Measurements from ENCODE around the gene UTRN. TPM values are rescaled to one million over a fixed set of nuclear protein-coding genes. Genes with fewer than 3 reads are reported as not detected.

The UTRN gene
- total RNA-seq, 1 experiment from 2014 or later, result 10.7 TPM

- no peaks in the 10 kb centered on the region for H4K20me1 ChIP-seq (ENCODE audit: insufficient read depth, low read depth, low read length)
- H3K27ac ChIP-seq (ENCODE audit: low read length), result no peak overlapping the region
- peaks cover 24% of the 10 kb centered on the region for H3K4me1 ChIP-seq (ENCODE audit: low read length)
- no peaks in the 10 kb centered on the region for H3K9me2 ChIP-seq (replicated peaks; ENCODE audit: insufficient read depth, low read length)
- no peaks in the 10 kb centered on the region for H3K79me2 ChIP-seq (ENCODE audit: low read length)
- no peak overlapping the region for H3K4me3 ChIP-seq (ENCODE audit: low read length)
- DNase-seq, result no peak
- no peaks in the 10 kb centered on the region for H3K36me3 ChIP-seq (ENCODE audit: insufficient read depth, low read length)
- no peak overlapping the region for H2AFZ ChIP-seq (ENCODE audit: low read length)
- no peaks in the 10 kb centered on the region for H3K9me3 ChIP-seq (ENCODE audit: low read length)
- H3K4me2 ChIP-seq (ENCODE audit: low read depth, low read length, poor library complexity, severe bottlenecking), result no peak overlapping the region
- 0 out of 2 replicates have a peak, but pooled peaks cover 2% of the 10 kb centered on the region for H3K27me3 ChIP-seq (ENCODE audit: low read length)
- H3K9ac ChIP-seq (ENCODE audit: low read length), result no peak overlapping the region
These were observed 22.4 kb upstream of the UTRN start for GRCh38 chr6:144262470-144263369.

DNA sequence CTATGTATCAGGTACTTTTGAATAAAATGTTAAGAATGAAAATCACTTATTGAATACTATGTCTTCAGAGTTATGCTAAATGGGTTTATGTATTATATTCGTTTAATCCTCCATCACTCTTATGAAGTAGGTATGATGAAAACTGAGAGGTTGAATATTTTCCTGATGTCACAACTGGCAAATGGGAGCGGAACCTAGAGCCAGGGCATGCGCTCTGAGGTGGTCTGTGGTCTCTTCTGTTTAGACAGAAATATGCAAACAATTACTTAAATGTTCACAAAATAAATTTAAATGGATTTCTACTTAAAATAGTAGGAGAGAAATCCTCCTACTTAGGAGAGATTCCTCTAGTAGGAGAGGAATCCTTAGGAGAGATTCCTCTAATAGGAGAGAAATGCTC lies 21.3 kb upstream of the UTRN start:
- Histone ChIP-seq H2AFZ (ENCODE audit: low read length) (no peak overlapping the region), H4K20me1 (ENCODE audit: insufficient read depth, low read depth, low read length) (no peaks in the 10 kb centered on the region), H3K79me2 (ENCODE audit: low read length) (no peaks in the 10 kb centered on the region), H3K9me2 (replicated peaks; ENCODE audit: insufficient read depth, low read length) (no peaks in the 10 kb centered on the region), H3K4me3 (ENCODE audit: low read length) (no peak overlapping the region), H3K27ac (ENCODE audit: low read length) (no peak overlapping the region), H3K9ac (ENCODE audit: low read length) (no peak overlapping the region), H3K4me1 (ENCODE audit: low read length) (peaks cover 24% of the 10 kb centered on the region), H3K36me3 (ENCODE audit: insufficient read depth, low read length) (no peaks in the 10 kb centered on the region), H3K27me3 (ENCODE audit: low read length) (0 out of 2 replicates have a peak, but pooled peaks cover 2% of the 10 kb centered on the region), H3K4me2 (ENCODE audit: low read depth, low read length, poor library complexity, severe bottlenecking) (no peak overlapping the region), H3K9me3 (ENCODE audit: low read length) (no peaks in the 10 kb centered on the region)
- no peak for DNase-seq

- H3K9me3 ChIP-seq (ENCODE audit: low read length), result no peaks in the 10 kb centered on the region
- H3K4me2 ChIP-seq (ENCODE audit: low read depth, low read length, poor library complexity, severe bottlenecking), result peak overlapping the region; percentile 56
- no peaks in the 10 kb centered on the region for H3K36me3 ChIP-seq (ENCODE audit: insufficient read depth, low read length)
- no peak overlapping the region for H2AFZ ChIP-seq (ENCODE audit: low read length)
- H4K20me1 ChIP-seq (ENCODE audit: insufficient read depth, low read depth, low read length), result no peaks in the 10 kb centered on the region
- H3K4me3 ChIP-seq (ENCODE audit: low read length), result peak overlapping the region; percentile 23
- no peak overlapping the region for H3K9ac ChIP-seq (ENCODE audit: low read length)
- no peaks in the 10 kb centered on the region for H3K79me2 ChIP-seq (ENCODE audit: low read length)
- H3K4me1 ChIP-seq (ENCODE audit: low read length), result peaks cover 24% of the 10 kb centered on the region
- no peaks in the 10 kb centered on the region for H3K9me2 ChIP-seq (replicated peaks; ENCODE audit: insufficient read depth, low read length)
- no peak for DNase-seq
- peak overlapping the region; percentile 30; the same call in 1 of the 2 replicates for H3K27ac ChIP-seq (ENCODE audit: low read length)
- 0 out of 2 replicates have a peak, but pooled peaks cover 2% of the 10 kb centered on the region for H3K27me3 ChIP-seq (ENCODE audit: low read length)
These were observed 20.7 kb upstream of the UTRN start for GRCh38 chr6:144264270-144265060.

DNA sequence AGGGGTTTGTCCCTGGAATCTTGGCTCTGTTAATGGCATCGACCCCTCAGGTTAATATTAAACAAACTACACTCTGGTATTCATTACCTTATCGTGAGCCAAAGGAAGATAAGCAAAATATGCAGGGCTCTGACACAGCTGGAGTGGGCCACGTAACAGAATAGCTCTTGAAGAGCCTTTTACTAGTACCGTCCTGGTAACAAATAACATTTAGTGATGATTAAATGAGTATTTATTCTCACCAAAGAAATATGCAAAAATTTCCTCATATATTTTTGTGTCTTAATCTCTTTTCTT lies 20.1 kb upstream of the UTRN start:
- Histone ChIP-seq H3K9me3 (ENCODE audit: low read length) (no peaks in the 10 kb centered on the region), H3K9ac (ENCODE audit: low read length) (no peak overlapping the region), H3K27me3 (ENCODE audit: low read length) (0 out of 2 replicates have a peak, but pooled peaks cover 2% of the 10 kb centered on the region), H3K27ac (ENCODE audit: low read length) (peak overlapping the region; percentile 30; the same call in 1 of the 2 replicates), H3K36me3 (ENCODE audit: insufficient read depth, low read length) (no peaks in the 10 kb centered on the region), H3K9me2 (replicated peaks; ENCODE audit: insufficient read depth, low read length) (no peaks in the 10 kb centered on the region), H3K79me2 (ENCODE audit: low read length) (no peaks in the 10 kb centered on the region), H3K4me3 (ENCODE audit: low read length) (peak overlapping the region; percentile 23), H4K20me1 (ENCODE audit: insufficient read depth, low read depth, low read length) (no peaks in the 10 kb centered on the region), H3K4me2 (ENCODE audit: low read depth, low read length, poor library complexity, severe bottlenecking) (peak overlapping the region; percentile 56), H2AFZ (ENCODE audit: low read length) (no peak overlapping the region), H3K4me1 (ENCODE audit: low read length) (peaks cover 24% of the 10 kb centered on the region)
- no peak for DNase-seq

GRCh38 chr6:144265390-144265789 lies 19.7 kb upstream of the UTRN start:
- Histone ChIP-seq H3K9me2 (replicated peaks; ENCODE audit: insufficient read depth, low read length) (no peaks in the 10 kb centered on the region), H3K27me3 (ENCODE audit: low read length) (0 out of 2 replicates have a peak, but pooled peaks cover 2% of the 10 kb centered on the region), H4K20me1 (ENCODE audit: insufficient read depth, low read depth, low read length) (no peaks in the 10 kb centered on the region), H3K79me2 (ENCODE audit: low read length) (no peaks in the 10 kb centered on the region), H3K9ac (ENCODE audit: low read length) (no peak overlapping the region), H3K4me3 (ENCODE audit: low read length) (peak overlapping the region; percentile 23; the same call in 1 of the 2 replicates), H3K4me1 (ENCODE audit: low read length) (peaks cover 24% of the 10 kb centered on the region), H3K4me2 (ENCODE audit: low read depth, low read length, poor library complexity, severe bottlenecking) (peak overlapping the region; percentile 56), H3K9me3 (ENCODE audit: low read length) (no peaks in the 10 kb centered on the region), H3K27ac (ENCODE audit: low read length) (peak overlapping the region; percentile 77), H2AFZ (ENCODE audit: low read length) (no peak overlapping the region), H3K36me3 (ENCODE audit: insufficient read depth, low read length) (no peaks in the 10 kb centered on the region)
- DNase-seq, result peak; percentile 94

GRCh38 chr6:144266091-144266649 lies 19.0 kb upstream of the UTRN start:
- DNase-seq, result no peak
- H3K9me3 ChIP-seq (ENCODE audit: low read length), result no peaks in the 10 kb centered on the region
- peak overlapping the region; percentile 17; the same call in 1 of the 2 replicates for H3K4me3 ChIP-seq (ENCODE audit: low read length)
- no peak overlapping the region for H3K9ac ChIP-seq (ENCODE audit: low read length)
- 0 out of 2 replicates have a peak, but pooled peaks cover 2% of the 10 kb centered on the region for H3K27me3 ChIP-seq (ENCODE audit: low read length)
- H3K79me2 ChIP-seq (ENCODE audit: low read length), result no peaks in the 10 kb centered on the region
- peaks cover 24% of the 10 kb centered on the region for H3K4me1 ChIP-seq (ENCODE audit: low read length)
- no peak overlapping the region for H2AFZ ChIP-seq (ENCODE audit: low read length)
- no peaks in the 10 kb centered on the region for H3K9me2 ChIP-seq (replicated peaks; ENCODE audit: insufficient read depth, low read length)
- H4K20me1 ChIP-seq (ENCODE audit: insufficient read depth, low read depth, low read length), result no peaks in the 10 kb centered on the region
- H3K4me2 ChIP-seq (ENCODE audit: low read depth, low read length, poor library complexity, severe bottlenecking), result peak overlapping the region; percentile 56
- H3K36me3 ChIP-seq (ENCODE audit: insufficient read depth, low read length), result no peaks in the 10 kb centered on the region
- peak overlapping the region; percentile 77 for H3K27ac ChIP-seq (ENCODE audit: low read length)

GRCh38 chr6:144268794-144269349 lies 16.3 kb upstream of the UTRN start:
- H3K27ac ChIP-seq (ENCODE audit: low read length), result no peak overlapping the region
- H3K4me2 ChIP-seq (ENCODE audit: low read depth, low read length, poor library complexity, severe bottlenecking), result no peak overlapping the region
- no peaks in the 10 kb centered on the region for H4K20me1 ChIP-seq (ENCODE audit: insufficient read depth, low read depth, low read length)
- H3K9me3 ChIP-seq (ENCODE audit: low read length), result no peaks in the 10 kb centered on the region
- H3K4me1 ChIP-seq (ENCODE audit: low read length), result peaks cover 24% of the 10 kb centered on the region
- DNase-seq, result no peak
- H3K27me3 ChIP-seq (ENCODE audit: low read length), result 0 out of 2 replicates have a peak, but pooled peaks cover 2% of the 10 kb centered on the region
- no peaks in the 10 kb centered on the region for H3K36me3 ChIP-seq (ENCODE audit: insufficient read depth, low read length)
- H3K9me2 ChIP-seq (replicated peaks; ENCODE audit: insufficient read depth, low read length), result no peaks in the 10 kb centered on the region
- H3K79me2 ChIP-seq (ENCODE audit: low read length), result no peaks in the 10 kb centered on the region
- no peak overlapping the region for H2AFZ ChIP-seq (ENCODE audit: low read length)
- H3K4me3 ChIP-seq (ENCODE audit: low read length), result no peak overlapping the region
- H3K9ac ChIP-seq (ENCODE audit: low read length), result no peak overlapping the region

Measured in Karpas-422 (cell line).